HG03457 (cell line): Measurements from ENCODE around the gene BROX.
"Not testable (repeated sequence)": the region's sequence is repeated elsewhere in the genome, so short reads cannot be mapped to it uniquely, and the experiment has no call there.

Source experiments
- ATAC-seq: cut with Tn5 transposase; IDR thresholded peaks from one replicate; pipeline ENCODE4 v1.9.1; 2021; ENCODE audit warnings: moderate number of reproducible peaks; ENCODE audit not compliant: unreplicated experiment

The BROX gene

DNA sequence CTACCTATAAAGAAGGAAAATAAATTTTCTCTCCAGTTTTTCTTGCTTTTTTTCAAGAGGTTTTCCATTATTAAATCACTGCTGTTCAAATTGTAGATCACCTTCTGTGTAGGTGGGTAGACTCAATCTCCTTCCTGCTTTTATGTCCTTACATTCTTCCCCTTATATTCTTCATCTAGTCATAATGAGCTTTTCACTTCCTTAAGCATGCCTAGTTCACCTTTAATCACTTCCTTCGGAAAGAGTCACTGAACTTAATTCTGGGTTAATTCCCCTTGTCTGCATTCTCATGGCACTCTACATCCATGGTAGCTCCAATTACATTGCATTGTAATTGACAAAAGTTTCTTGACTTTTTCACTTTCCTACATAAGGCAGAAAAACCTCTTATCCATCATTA, 18.5 kb downstream of the BROX start:
- no peak for ATAC-seq

DNA sequence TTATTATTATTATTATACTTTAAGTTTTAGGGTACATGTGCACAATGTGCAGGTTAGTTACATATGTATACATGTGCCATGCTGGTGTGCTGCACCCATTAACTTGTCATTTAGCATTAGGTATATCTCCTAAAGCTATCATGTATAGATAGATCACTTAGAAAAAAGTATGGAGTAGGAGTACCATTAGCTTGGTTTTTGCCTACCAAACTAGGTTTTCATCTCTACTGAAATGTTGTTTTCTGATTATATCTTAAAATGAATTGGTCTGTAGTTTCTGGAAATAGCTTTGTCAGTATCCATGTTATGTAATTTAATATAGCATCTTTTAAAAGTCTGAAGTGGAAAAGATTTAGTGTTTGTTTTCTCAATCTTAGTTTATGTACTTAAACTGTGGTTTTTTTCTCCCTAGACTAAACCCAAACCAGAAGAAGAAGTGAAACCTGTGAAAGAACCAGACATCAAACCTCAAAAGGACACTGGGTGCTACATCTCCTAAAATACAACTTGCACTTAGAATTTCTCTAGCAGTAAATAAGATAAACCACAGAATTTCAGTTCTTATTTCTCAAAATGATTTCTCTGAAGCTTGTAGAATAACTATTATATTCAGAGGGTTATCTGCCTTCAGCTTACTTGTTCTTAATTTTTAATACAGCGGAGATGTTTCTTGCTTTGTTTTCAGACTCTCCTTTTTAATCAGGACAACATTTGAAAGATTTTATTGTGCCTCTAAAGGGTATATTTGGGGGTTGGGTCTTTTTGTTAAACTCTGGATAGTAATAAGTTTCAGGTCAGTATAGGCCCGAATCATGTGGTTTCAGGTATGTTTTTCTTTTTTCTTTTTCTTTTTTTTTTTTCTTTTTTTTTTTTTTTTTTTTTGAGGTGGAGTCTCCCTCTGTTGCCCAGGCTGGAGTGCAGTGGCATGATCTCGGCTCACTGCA, 20.1 kb downstream of the BROX start:
- peak; percentile 94 for ATAC-seq

DNA sequence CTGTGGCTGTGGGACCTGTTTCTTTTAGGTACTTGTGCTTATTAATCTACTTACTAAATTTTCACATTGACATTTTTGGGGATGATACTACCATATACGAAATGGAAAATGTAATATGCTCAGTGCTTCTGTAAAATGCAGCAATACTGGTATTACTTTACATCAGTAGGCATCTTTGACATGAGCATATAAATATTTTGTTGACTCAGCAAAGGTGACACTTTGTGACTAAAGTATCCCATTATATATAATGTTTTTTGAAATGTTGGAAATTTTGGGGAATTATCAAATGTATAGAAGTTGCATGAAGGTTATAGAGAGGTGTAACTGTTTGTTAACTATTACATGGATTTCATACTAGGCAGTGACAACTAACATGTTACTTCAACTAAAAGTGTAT, 22.4 kb downstream of the BROX start:
- ATAC-seq = no peak

DNA sequence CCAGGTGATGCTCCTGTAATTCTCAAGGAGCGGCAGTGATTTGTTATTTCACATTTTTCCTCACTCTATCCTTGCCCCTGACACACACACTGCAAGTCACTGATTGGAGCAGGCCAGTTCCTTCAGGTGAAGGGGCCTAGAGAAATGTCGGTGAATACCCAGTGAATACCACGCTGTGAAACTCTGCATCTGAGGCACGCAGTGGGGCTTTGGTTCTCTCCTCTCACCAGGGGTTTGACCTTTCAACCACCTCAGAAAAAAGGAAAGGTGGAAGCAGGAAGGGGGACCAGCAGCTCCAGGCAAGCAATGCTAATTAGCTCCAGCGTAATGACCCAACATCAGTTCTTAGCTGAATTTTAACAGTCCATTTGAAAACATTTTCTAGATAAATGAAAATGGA, 24.1 kb downstream of the BROX start:
- no peak for ATAC-seq

DNA sequence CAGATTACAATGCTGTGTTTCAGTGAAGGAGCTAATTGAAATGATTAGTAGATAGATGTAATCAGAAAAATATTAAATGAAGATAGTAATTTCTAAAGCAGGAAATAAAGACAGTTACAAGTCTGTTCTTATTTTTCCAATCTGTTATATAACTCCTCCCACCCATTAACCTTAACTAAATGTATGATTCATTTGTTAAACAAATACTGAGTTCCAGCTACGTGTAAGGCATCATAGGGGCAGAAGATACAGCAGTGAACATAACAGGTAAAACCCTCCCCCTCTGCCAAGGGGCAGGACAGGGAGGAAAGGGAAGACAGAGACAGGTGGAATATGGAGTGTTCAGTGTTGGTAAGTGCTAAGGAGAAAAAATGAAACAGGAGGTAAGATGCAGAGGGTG, 24.6 kb downstream of the BROX start, which contains the start of gene FAM177B:
Gene FAM177B, plus strand, starts transcription at position 231 of the 400 bp plus-strand sequence. CDS start 9,344 bp downstream, outside the sequence.
- no peak for ATAC-seq

DNA sequence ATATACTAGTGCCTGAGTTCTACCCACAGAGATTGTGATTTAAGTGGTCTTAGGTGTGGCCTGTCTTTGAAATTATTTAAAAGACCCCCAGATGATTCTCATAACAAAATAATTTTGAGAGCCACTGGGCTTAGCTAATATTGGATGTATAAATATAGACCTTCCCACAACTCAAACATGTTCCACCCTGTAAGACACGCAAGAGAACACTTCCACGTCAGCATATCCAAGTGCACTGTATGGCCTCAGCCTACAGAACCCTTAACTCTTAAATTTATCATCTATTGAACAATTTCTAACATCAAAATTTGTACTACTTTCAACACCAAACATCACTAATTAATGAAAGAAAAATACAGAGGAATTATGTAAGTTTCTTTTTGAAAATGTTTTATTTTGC, 27.1 kb downstream of the BROX start:
- ATAC-seq = no peak

DNA sequence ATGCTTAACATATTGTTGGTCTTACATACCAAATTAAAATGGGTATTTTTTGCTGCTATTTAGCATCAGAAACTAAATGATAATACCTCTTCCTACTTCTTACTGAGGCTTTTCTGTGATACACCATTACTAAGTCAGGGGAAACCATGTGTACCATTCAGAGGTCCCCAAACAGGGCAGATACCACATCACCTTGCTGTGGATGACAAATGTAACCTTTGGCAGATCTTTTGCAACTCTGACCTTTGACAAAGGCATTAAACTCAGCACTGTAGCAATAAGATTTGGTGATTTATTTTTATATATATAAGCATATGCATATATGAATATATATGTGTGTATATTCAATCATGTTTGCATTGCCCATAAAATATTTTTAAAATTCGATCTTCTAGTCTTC, 27.6 kb downstream of the BROX start:
- no peak for ATAC-seq

DNA sequence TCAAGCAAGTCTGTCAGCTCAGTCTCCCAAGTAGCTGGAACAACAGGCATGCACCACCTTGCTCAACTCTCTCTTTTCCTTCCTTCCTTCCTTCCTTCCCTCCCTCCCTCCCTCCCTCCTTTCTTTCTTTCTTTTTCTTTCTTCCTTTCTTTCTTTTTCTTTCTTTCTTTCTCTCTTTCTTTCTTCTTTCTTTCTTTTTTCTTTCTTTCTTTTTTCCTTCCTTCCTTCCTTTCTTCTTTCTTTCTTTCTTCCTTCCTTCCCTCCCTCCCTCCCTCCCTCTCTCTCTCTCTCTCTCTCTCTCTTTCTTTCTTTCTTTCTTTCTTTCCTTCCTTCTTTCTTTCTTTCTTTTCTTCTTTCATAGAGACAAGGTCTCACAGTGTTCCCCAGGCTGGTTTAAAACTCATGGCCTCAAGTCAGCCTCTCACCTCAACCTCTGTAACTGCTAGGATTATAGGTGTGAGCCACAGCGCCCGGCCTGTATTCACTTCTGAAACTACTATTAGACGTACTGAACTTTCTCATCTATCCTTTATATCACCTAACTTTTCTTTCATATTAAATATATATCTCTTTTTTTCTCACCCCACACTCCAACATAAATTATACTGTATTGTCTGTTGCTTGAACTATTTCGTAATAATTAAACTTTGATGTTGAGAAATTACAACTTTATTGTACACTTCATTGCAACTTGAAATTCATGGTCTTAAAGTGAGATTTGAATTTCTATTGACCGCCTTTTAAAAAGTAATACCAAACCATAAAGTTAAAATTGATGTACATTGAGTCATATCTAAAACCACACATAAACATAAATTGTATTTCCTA, 29.5 kb downstream of the BROX start:
- ATAC-seq = not testable (repeated sequence)

DNA sequence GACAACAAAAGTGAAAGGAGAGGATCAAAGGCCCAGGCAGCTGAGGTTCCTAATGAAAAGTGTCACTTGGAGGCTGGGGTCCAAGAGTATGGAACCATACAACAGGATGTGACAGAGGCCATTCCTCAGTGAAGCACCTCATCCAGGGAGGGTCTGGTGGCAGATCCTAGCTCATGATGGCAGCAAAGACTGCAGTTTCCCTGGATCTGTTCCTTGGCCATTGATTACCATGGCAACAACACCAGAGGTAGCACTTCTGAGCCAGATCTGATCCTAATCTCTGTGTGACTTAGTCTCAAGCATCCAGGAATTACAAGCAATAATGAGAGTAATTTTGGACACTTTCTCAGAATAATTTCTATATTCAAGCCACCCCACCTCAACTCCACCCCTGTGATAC, 37.6 kb downstream of the BROX start:
- no peak for ATAC-seq

DNA sequence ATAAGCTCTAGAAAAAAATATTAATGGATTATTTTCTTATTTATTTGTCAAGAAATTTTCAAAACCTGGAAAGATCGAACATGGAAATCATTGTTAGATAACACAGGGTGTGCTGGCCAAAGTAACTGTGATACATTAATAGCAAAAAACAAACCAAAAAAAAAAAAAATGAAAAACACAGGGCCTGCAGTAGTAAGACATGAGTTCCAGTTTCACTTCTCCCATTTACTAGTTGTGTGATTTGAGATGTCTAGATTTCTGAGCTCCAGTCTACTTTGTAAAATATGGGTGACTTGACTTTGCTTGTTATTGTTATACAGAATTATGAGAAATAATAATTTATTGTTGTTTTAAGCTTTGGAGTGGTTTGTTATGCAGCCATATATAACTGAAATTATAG, 38.3 kb downstream of the BROX start:
- no peak for ATAC-seq

DNA sequence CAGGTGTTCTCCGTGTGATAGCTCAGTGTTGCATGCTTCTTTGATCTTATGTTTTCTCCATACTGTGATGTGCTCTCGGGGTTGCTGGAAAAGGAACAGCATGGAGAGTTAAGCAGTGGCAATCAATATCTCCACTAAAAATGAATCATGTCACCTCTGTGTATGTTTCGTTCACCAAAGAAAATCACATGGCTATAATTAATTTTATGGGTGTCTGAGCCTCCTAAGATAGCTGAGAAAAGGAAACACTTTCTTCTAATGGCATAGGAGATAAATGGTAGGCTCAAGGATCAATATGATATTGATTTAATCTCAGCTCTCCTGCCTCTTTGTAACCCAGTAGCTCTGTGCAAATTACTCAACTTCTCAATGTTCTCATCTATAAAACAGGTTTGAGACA, 38.9 kb downstream of the BROX start:
- ATAC-seq = no peak

DNA sequence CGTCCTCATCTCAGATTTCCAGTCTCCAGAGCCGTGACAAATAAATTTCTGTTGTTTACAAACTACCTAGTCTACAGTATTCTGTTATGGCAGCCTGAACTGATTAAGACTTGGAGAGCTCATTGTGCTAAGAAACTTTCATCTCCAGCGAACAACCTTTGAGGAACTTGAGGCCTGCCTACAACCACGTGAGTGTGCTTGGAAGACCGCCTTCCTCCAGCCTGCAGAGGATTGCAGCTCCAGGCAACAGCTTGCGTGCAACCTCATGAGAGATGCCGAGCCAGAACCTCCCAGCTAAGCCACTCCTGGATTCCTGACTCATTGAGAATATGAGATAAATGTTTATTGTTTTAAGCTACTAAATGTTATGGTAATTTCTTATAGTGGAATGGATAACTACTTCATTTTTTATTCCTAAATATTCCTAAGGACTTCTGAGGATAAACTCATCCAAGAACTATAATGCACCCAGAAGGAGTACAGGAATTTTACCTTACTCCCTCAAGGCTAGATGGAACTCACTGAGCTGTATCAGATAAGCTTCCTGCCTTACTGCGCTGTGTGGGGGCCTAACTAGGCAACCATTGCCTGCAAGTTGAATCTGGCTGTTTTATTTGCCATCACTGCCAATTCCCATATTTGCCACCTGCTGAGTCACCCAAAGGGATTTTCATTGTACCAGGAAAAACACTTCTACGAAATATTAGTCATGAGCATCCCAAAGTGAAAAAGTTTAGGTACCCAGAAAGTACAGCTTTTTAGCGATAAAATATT, 42.2 kb downstream of the BROX start:
- no peak for ATAC-seq

DNA sequence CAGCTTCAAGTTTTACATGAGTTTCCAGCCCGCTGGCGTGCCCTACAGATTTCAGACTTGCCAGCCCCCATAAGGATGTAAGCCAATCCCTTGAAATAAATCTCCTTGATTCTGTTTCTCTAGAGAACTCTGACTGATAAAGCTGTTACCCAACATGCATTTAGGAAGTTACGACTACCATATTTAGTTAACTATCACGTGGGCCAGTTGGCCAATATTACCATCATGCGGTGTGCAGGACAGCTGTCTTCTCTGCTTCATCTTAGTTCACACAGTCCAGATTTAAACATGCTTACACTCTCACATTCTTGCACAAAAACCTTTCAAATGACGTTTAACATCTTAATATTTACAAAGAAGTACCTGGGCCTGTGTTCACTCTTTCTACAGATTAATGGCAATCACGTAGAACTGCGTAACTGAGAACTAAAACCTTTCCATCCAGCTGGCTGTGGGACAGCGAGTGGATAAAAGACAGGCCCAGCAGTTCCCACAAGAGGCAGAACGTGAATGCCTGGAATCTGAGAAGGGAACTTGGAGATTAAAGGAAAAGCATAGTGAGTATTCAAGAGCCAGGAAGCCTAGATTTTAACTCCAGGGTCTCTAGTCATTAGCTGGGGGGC, 45.4 kb downstream of the BROX start:
- ATAC-seq = no peak

DNA sequence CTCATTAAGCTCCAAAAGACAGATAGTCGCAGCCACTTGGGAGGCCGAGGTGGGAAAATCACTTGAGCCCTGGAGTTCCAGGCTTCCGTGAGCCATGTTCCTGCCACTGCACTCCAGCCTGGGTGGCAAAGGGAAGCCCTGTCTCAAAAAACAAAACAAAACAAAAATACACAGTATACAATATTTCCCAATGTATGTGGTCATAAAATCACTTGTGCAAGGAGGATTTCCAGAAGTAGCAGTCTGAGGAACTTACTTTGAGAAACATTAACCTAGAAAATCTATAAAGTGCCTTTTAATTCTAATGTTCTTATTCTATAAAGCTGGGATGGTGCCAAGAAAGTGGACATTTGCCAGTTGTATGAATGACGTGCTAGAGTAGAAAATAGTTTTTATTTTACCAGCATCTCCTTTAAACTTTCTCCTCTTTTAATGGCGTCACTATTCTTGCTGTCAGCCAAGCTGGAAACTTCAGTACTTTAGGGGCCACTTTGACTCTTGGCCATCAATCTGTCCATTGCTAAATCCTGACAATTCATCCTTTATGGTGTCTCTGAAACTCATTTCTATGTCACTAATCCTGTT, 47.2 kb downstream of the BROX start:
- ATAC-seq = no peak

DNA sequence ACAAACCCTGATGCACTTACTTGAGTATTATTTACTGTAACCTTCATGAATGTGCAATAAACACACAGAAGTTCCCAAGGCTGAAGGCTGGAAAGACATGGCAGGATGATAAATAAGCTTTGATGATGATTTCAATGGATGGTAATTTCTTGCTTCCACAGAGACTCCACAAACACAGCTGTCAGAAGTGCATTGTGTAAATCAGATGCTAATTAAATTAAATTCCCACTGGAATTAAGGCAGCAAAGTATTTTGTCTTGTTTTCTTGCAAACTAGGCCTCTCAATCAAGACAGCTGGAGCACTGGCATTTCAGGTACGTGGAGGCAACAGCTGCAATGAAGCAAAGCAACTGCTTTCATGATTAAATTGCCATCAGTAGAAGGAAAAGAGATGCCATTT, 48.7 kb downstream of the BROX start:
- ATAC-seq = no peak

DNA sequence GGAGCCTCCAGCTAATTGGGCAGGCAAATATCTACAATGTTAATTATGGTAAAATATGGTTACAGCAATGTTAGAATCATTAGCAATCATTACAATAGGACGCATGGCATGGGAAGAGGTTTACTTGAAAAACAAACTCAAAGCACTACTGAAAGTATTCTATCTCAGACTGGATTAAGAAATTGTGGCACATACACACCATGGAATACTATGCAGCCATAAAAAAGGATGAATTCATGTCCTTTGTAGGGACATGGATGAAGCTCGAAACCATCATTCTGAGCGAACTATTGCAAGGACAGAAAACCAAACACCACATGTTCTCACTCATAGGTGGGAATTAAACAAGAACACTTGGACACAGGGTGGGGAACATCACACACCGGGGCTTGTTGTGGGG, 49.8 kb downstream of the BROX start:
- not testable (repeated sequence) for ATAC-seq

DNA sequence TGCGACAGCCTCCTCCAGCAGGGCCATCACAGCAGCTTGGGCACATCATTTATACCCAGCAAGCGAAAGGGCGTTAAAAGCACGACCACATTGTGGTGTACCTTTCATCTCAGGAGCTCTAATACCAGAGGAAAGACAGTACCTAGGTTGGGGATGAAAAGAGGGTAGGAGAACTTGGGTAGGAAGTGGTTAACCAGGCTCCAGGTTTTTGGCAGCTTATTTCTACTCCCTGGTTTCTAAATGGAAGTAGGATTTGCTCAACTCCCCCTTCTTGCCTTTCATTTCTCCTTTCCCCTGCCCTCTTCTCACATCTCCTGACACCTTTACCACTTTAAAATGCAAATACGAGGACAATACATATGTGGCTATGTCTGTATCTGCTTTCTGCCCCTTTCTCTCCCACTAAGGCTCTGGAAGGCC, 54.8 kb downstream of the BROX start:
- no peak for ATAC-seq

DNA sequence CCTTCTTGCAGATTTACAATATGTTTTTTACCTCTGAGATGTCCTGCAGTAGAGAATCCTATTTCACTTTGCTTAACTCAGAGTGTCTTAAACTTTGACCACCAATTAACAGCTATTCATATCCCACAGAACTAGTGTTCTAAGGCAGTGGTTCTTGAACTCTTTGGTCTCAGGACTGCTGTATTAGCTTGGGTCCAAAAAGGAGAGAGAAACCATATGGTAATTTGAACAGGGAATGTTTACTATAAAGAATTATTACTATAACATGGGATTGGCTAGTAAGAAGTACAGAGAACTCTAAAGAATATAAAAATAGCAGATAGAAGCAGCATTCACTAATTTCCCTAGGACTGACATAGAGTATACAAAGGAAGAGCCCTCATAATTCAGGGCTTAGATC, 56.2 kb downstream of the BROX start:
- no peak for ATAC-seq

DNA sequence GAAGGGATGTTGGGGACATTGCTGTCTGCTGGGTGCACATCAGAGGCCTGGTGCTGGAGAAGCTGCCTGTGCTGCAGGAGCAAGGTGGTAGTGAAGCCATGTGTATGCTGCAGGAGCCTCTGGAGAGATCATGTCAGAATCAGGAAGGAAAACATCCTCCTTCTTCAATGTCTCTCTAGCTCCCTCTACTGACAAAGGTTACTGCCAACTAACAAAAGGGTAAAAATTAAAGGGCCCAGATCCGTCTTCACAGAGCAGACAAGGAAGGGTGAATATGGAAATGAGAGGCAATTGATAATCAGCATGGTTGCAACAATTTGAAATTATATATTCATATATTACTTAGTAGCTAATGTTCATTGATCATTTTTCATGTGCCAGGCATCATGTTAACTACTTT, 56.8 kb downstream of the BROX start:
- no peak for ATAC-seq

DNA sequence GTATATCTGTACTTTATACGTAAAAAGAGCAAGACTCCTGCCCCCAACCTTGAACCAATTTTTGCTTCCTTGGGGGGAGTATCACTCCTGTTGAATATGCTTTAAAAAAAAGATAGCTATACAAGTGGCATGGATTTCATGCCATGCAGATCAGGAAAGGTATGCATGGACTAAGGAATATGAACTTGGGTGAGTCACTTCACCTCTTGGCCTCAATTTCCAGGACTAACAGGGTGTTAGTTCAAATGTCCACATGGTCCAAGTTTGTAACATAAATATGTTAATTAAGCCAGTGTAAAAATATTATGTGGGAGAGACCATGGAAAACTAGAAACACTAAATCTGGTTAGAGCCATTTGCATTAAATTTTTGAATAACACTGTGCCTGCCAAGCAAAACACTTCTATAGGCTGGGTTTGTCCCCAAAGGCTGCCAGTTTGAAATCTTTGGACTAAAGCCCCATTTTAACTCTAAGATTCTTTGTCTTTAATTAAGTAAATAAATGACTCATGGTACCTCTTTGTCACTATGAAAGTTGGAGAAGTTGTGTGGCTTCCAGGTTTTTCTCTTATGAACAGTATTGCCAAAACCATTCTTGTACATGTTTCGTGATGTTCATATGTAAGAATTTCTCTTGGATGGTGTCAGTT, 57.7 kb downstream of the BROX start:
- no peak for ATAC-seq
